HG03139 (cell line): ENCODE results near the gene MRPL2.
"Not testable (repeated sequence)": the region's sequence is repeated elsewhere in the genome, so short reads cannot be mapped to it uniquely, and the experiment has no call there.

ENCODE experiments used
- ATAC-seq: cut with Tn5 transposase; IDR thresholded peaks from one replicate; pipeline ENCODE4 v1.9.1; 2021; ENCODE audit not compliant: unreplicated experiment

MRPL2 gene

GRCh38 chr6:43082806-43083655 is 23.8 kb upstream of the MRPL2 start:
- no peak for ATAC-seq

GRCh38 chr6:43081922-43082321 is 22.7 kb upstream of the MRPL2 start:
- not testable (repeated sequence) for ATAC-seq

- no peak for ATAC-seq
These were observed 21.8 kb upstream of the MRPL2 start for GRCh38 chr6:43081043-43081442.

DNA sequence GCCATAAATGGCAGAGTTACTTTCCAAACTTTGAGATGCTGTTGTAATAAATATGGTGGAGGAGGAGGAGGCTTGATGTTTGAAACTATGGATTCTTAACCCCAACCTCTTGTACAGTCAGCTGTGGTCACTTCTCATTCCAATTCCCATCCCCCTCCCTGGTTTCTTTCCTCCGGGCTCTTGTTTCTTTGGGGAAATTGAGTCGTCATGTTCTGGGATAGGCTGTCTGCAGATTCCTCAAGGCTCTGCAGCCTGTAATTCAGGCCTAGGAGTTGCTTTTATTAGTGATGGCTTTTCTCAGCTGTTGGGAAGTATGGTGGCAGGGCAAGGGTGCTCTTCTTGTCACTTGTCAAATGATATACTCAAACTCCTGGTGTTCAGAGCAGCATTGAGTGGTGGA is 19.5 kb upstream of the MRPL2 start:
- no peak for ATAC-seq

GRCh38 chr6:43077981-43078511 is 18.8 kb upstream of the MRPL2 start:
- no peak for ATAC-seq

DNA sequence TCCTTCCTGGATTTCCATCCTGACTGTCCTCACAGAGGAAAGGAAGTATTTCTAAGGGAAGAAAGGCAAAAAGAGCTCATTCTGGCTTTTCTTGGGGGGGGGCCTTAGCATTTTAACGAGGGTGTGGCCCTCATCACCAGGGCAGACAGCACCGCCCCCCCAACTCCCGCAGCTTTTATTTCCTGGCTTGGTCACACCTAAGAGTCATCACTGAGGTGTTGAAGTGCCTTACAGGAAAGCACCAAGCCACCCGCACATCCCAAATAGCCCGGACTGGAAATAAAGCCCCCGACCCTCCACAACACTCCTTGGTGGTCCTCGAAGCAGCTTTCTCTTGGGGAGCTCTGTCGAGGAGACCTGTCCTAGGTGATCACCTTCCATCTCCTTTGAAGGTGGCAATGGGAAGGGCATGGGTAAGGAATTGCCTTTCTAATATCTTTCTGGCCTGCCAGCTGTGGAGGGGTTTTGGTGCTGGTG is 18.1 kb upstream of the MRPL2 start:
- no peak for ATAC-seq

- ATAC-seq = no peak
These were observed 17.5 kb upstream of the MRPL2 start for GRCh38 chr6:43076464-43077332.

GRCh38 chr6:43075670-43076463 is 16.6 kb upstream of the MRPL2 start, which contains the start of gene PTK7:
Gene PTK7 (plus strand): TSS chr6:43076314. CDS start chr6:43076489, 175 bp downstream.
- ATAC-seq = no peak

DNA sequence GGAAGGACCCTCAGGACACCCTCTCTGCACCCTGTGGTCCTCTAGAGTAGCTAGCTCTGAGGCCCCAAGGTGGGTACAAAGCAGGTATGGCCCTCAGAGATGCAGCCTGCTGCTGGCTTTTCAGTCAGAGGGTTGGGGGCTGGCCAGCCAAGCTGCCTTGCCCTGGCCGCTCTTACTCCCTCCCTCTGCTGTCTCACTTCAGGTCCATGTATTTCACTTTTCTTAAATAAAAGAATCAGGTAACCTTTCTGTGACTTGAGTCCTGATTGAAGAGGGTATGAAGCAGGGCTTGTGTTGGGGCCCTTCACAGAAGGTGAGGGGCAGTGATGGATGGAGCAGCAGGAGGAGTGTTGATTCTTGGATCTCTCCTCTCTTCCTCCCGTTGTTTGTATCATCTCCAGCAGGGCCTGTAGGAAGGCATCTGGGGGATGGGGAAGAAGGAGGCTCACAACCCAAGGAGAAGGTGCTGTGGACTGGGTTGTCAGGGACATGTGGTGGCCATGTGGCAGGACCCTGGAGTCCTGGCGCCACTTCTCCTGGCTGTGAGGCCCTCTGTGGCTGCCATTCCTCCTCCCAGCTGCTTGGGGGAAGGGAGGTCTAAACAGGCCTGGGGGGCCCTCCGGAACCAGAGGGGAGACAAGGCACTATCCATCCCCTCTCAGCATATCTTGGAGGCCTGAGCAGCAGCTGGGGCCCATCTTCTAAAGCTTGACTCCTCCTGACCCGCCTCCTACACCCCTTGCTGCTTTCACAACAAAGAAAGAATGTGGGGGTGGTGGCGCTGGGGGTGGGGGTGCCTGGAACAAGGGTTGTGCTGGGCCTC is 15.8 kb upstream of the MRPL2 start:
- ATAC-seq = no peak

GRCh38 chr6:43070028-43070632 is 10.9 kb upstream of the MRPL2 start:
- ATAC-seq = no peak

DNA sequence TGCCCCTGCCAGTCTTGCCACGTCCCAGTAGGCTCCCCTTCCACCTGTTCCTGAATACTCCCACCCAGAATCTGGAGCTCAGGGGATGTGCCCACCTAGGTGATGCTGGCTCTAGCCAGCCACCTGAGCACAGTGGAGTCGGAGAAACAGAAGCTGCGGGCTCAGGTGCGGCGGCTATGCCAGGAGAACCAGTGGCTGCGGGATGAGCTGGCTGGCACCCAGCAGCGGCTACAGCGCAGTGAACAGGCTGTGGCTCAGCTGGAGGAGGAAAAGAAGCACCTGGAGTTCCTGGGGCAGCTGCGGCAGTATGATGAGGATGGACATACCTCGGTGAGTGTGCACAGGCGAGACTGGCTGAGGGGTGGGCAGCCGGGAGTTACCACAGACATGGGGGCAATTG is 3.6 kb upstream of the MRPL2 start:
- no peak for ATAC-seq

- no peak for ATAC-seq
These were observed 2.6 kb upstream of the MRPL2 start for GRCh38 chr6:43061861-43062260.

- no peak for ATAC-seq
These were observed 1.8 kb upstream of the MRPL2 start for GRCh38 chr6:43060755-43061633.

DNA sequence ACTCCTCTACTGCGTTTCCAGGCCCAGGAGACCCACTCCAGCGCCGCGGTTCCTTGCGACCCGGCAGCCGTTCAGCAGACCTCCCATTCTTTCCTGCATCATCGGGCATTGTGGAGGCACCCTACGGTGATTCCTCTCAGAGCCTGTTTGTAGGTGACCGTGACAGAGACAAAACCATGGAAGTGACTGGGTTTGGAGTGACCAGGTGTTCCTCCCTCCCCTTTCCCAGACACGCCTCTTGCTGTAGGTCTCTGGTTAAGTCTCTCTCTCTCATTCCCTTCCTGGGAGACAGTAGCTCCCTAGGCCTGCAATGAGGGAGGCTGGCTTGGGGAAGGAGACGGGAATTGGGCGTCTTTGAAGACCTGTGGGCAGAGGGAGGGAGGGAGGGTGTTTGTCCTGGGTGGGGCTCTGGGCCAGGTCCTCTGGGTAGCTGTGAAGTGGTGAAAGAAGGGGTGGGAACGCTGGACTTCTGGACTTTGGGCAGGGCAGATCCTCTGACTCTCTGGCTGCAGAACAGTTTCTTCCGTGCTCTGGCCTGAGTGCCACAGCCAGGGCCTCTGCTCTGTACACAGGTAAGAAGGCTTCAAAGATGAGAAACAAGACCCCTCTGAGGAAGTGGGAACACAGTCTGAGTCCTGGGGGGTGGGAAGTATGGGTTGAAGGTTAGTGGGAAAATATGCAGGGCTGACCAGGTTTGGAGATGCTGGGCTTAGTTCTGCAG is 960 bp upstream of the MRPL2 start:
- no peak for ATAC-seq

GRCh38 chr6:43058531-43058930 is 703 bp downstream of the MRPL2 start:
- no peak for ATAC-seq

DNA sequence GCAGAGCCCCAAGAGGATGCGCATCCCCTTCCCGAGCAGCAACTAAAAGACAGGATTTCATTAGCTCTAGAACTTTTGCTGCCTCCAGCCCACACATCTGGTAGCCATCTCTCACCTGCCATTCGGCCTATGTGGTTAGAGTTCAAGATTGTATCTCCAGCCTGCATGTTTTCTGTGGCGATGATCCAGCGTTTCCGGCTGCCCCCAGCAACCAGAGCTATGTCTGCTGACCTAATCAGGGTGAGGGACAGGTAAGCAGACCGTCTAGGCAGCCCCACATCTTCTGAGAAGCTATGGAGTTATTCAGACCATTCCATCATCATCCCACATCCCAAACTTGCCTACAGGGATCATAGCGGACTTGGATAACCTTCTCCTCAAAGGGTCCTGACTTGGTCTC is 3.3 kb downstream of the MRPL2 start:
- ATAC-seq = no peak

DNA sequence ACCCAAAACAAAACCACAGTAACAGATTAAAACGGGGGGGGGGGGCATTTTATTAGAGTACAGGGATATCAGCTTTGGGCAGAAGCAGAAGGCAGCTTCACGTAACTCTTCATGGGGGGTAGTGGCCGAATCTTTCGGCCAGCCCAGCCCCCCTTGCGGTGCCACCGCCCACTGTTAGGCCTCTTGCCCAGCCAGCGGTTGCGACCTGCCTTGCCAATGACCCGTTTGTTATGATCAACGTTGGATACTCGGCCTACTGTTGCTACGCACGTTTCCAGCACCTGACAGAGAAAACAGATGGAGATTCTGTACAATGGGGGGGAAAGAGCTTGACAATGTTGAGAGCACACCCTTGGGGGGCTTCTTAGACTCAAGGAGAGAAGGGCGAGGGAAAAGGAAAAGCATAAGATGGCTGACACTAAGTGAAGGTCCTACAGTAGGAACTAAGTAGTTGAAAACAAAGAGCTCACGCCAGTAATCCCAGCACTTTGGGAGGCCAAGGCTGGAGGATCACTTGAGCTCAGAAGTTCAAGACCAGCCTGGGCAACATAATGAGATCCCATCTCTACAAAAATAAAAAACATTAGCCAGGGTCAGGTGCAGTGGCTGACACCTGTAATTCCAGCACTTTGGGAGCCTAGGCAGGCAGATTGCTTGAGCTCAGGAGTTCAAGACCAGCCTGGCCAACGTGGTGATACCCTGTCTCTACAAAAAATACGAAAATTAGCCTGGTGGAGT is 4.9 kb downstream of the MRPL2 start:
- no peak for ATAC-seq
